Ascending aorta (tissue), 2 donors: ENCODE results near the gene RWDD3. TPM values are rescaled to one million over a fixed set of nuclear protein-coding genes. Genes with fewer than 3 reads are reported as not detected.

ENCODE experiments used
- DNase-seq, 2 donors: peaks; one replicate each; pipeline ENCODE4 v3.0.0-alpha.2; 2019; ENCODE audit warnings: low spot score in 2 of 2
- H3K27ac ChIP-seq, 2 donors: fragments of 200-600 bp; sonication (generic); one replicate each; pipeline ENCODE4 v1.5.1; 2016 to 2017; ENCODE audit warnings: mild to moderate bottlenecking in 1 of 2
- H3K27me3 ChIP-seq: fragments of 200-600 bp; sonication (generic); one replicate; pipeline ENCODE4 v1.5.1; 2017
- H3K36me3 ChIP-seq, 2 donors: fragments of 200-600 bp; sonication (generic); one replicate each; pipeline ENCODE4 v1.5.1; 2016
- H3K4me1 ChIP-seq, 2 donors: fragments of 200-600 bp; sonication (generic); one replicate each; pipeline ENCODE4 v1.5.1; 2016 to 2017; ENCODE audit warnings: mild to moderate bottlenecking in 1 of 2
- H3K4me3 ChIP-seq, 2 donors: fragments of 200-600 bp; sonication (generic); one replicate each; pipeline ENCODE4 v1.5.1; 2016 to 2017; ENCODE audit warnings: mild to moderate bottlenecking in 1 of 2
- H3K9me3 ChIP-seq, 2 donors: fragments of 200-600 bp; sonication (generic); one replicate each; pipeline ENCODE4 v1.5.1; 2016
- intact Hi-C: fragments of 100-400 bp; cut with DNase I; formaldehyde crosslinking; loops from one replicate; pipeline ENCODE4 v1.15.1; 2023
- total RNA-seq: library from RNA; depleted of rRNA; stranded (reverse); fragments of >200 nt; gene quantifications from one replicate; pipeline ENCODE4 v1.1.0, GENCODE V29; 2016
- TF ChIP-seq, protein P1 (sequence below), 3 experiments: fragments of 200-600 bp in 2 of 3; fragments of 450-650 bp in 1 of 3; sonication (generic) in 2 of 3; IDR thresholded peaks; one replicate each; pipeline ENCODE4 v1.5.1; 2016 to 2019; ENCODE audit warnings: antibody characterized with exemption in 3 of 3, mild to moderate bottlenecking in 1 of 3, moderate library complexity in 1 of 3

RWDD3 gene
- total RNA-seq, 1 donor from 2014 or later, result not detected

DNA sequence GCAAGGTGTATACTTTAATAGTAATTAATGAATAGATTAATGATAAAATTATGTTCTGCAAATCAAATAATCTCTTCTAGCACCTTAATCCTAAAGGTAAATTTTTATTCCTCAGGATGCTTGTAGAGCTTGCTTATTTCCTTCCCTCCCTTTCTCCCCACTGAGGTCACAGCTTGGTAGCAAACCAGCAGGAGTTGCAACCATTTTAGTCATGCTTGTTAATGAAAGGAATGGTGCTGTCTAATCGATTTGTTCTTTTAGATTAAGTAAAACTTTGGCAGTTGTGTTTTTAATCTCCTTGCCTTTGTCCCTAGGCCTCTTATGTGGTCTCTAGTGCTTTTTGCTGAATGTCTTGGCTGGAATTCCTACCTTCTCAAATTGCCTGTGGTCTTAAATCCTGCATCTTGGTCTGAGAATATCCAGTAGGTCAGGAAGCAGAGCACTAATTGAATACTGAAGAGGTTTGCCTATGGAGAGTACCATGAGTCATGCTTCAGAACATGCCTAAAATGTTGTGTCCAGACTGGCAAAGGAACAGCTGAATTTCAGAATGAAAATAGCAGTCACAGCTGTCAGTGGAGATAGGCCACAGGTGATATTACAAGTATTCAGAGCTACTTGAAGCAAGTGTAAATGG is 36.3 kb upstream of the RWDD3 start:
- Histone ChIP-seq H3K36me3 (no peaks in the 10 kb centered on the region), H3K9me3 (no peaks in the 10 kb centered on the region), H3K4me1 (peaks cover 0 to 6% of the 10 kb centered on the region in 2 donors), H3K4me3 (no peak overlapping the region), H3K27ac (no peak overlapping the region), H3K27me3 (no peaks in the 10 kb centered on the region)
- intact Hi-C loops, result no loop called here
- TF ChIP-seq, protein P1, sequence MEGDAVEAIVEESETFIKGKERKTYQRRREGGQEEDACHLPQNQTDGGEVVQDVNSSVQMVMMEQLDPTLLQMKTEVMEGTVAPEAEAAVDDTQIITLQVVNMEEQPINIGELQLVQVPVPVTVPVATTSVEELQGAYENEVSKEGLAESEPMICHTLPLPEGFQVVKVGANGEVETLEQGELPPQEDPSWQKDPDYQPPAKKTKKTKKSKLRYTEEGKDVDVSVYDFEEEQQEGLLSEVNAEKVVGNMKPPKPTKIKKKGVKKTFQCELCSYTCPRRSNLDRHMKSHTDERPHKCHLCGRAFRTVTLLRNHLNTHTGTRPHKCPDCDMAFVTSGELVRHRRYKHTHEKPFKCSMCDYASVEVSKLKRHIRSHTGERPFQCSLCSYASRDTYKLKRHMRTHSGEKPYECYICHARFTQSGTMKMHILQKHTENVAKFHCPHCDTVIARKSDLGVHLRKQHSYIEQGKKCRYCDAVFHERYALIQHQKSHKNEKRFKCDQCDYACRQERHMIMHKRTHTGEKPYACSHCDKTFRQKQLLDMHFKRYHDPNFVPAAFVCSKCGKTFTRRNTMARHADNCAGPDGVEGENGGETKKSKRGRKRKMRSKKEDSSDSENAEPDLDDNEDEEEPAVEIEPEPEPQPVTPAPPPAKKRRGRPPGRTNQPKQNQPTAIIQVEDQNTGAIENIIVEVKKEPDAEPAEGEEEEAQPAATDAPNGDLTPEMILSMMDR (IDR thresholded peaks at IDR 0.05), result no peak
- DNase-seq, result no peak

DNA sequence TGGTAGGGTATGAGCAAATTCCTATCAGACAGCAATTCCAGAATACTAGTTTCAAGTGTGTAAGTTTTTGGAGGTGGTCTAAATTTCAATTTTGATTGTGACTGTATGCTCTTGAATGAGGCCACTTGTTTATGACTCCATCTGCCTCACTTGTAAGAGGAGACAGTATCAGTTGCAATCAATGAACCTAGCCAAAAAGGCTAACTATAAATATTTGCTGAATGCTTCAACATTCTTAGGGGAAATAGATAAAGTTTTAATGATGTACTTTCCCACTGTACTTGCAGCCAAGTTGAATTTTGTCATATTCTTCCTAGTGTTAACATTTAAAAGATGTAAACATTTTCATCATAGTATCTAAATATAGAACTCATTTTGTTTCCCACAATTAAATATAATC is 32.1 kb upstream of the RWDD3 start:
- Histone ChIP-seq H3K27ac (no peak overlapping the region), H3K36me3 (no peaks in the 10 kb centered on the region), H3K4me3 (no peak overlapping the region), H3K4me1 (peaks cover 0 to 4% of the 10 kb centered on the region in 2 donors), H3K9me3 (no peaks in the 10 kb centered on the region), H3K27me3 (no peaks in the 10 kb centered on the region)
- intact Hi-C loops, result no loop called here
- DNase-seq, result no peak
- TF ChIP-seq, protein P1 (IDR thresholded peaks at IDR 0.05), result no peak

DNA sequence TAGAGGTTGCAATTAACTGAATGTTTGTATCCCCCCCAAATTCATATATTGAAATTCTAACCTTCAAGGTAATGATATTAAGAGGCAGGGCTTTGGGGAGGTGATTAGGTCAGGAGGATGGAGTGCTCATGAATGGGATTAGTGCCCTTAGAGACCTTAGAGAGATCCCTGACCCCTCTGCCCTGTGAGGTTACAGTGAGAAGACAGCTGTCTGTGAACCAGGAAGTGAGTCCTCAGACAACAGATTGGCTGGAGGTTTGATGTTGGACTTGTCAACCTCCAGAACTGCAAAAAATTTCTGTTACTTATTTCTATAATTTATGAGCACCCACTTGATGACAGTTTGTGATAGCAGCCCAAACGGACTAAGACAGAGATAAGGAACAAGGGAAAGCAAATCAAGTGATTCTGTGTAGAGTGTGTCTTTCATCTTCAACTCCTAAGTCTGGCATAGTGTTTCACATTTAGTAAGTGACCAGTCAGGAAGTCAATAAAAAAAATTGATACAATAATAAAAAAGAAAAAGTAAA is 30.0 kb upstream of the RWDD3 start:
- Histone ChIP-seq H3K27ac (no peak overlapping the region), H3K9me3 (no peaks in the 10 kb centered on the region), H3K36me3 (no peaks in the 10 kb centered on the region), H3K27me3 (no peaks in the 10 kb centered on the region), H3K4me3 (no peak overlapping the region), H3K4me1 (peaks cover 0 to 4% of the 10 kb centered on the region in 2 donors)
- DNase-seq, result no peak
- intact Hi-C loops, result no loop called here
- TF ChIP-seq, protein P1 (IDR thresholded peaks at IDR 0.05), result no peak

DNA sequence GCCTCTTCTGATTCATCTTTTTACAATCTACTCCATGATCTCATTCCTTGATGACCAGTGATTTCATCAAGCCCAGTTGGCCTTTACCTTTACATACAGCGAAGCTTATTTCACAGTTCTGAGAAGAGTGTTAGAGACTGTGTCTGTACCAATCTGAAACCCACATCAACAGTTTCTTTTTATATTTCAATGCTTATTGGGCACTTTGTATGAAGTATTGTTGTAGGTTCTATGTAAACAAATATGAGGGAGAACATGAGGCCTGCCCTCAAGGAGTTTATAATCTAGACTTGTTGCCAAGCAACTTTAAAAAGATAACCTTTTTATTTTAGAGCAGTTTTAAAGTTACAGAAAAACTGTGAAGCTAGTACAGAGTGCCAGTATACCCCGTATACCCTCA is 27.5 kb upstream of the RWDD3 start:
- no peaks in the 10 kb centered on the region for H3K9me3 ChIP-seq
- TF ChIP-seq, protein P1 (IDR thresholded peaks at IDR 0.05), result no peak
- no peaks in the 10 kb centered on the region for H3K36me3 ChIP-seq
- no peak overlapping the region for H3K4me3 ChIP-seq
- peaks cover 0 to 4% of the 10 kb centered on the region in 2 donors for H3K4me1 ChIP-seq
- intact Hi-C loops, result no loop called here
- DNase-seq, result no peak
- H3K27me3 ChIP-seq, result no peaks in the 10 kb centered on the region
- no peak overlapping the region for H3K27ac ChIP-seq

DNA sequence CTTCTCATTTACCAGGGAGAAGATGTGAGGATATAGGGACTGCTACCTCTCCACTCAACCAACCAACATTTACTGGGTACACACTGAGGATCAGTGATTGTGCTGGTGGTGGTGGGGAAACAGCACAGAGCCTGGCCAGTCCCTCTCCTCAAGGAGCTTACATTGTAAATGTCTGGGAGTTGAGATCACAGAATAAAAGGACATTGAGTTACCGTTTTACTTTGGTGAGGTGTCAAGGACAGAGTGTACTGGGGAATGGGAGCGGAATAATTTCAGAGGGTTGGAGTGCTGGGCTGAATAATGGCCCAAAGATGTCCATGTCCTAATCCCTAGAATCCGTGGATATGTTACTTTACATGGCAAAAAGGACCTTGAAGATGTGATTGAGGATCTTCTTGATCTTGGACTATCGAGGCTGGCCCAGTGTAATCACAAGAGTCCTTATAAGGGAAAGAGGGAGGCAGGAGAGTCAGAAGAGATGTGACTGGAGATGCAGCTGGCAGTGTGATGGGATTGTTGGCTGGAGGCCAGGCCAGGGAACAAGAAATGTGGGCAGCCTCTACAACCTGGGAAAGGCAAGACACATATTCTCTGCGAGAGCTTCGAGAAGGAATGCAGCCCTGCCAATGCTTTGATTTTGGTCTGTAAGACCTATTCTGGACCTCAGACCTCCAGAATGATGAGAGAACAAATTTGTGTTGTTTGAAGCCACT is 26.6 kb upstream of the RWDD3 start:
- Histone ChIP-seq H3K27me3 (no peaks in the 10 kb centered on the region), H3K4me3 (no peak overlapping the region), H3K4me1 (peaks cover 0 to 4% of the 10 kb centered on the region in 2 donors), H3K36me3 (no peaks in the 10 kb centered on the region), H3K9me3 (no peaks in the 10 kb centered on the region), H3K27ac (no peak overlapping the region)
- intact Hi-C loops, result no loop called here
- TF ChIP-seq, protein P1 (IDR thresholded peaks at IDR 0.05), result no peak
- DNase-seq, result no peak
